Neuronal stem cell (in vitro differentiated cells): ENCODE measurements around the gene COLEC11. TPM values are rescaled to one million over a fixed set of nuclear protein-coding genes. Genes with fewer than 3 reads are reported as not detected.
A peak's percentile ranks its signal among the peaks of the same experiment; 100 is the strongest.

ENCODE experiments used
- DNase-seq: peaks from one replicate; pipeline ENCODE4 v3.0.0-alpha.2; 2013; ENCODE audit warnings: low spot score
- H2AFZ ChIP-seq: one replicate; pipeline ENCODE4 v1.6.1; 2013; ENCODE audit warnings: mild to moderate bottlenecking, low read length, inconsistent platforms
- H2AK5ac ChIP-seq: 2 replicates; pipeline ENCODE4 v1.6.1; 2013; ENCODE audit warnings: low read depth, mild to moderate bottlenecking, inconsistent platforms, low read length, moderate library complexity, mixed read lengths
- H2BK120ac ChIP-seq: 2 replicates; pipeline ENCODE4 v1.6.1; 2013; ENCODE audit warnings: low read depth, mild to moderate bottlenecking, inconsistent platforms, low read length, moderate library complexity, mixed read lengths
- H2BK12ac ChIP-seq: one replicate; pipeline ENCODE4 v1.6.1; 2013; ENCODE audit warnings: low read length, inconsistent platforms
- H2BK15ac ChIP-seq: 2 replicates; pipeline ENCODE4 v1.6.1; 2013; ENCODE audit warnings: mild to moderate bottlenecking, low read length, inconsistent platforms, mixed read lengths
- H2BK5ac ChIP-seq: one replicate; pipeline ENCODE4 v1.6.1; 2013; ENCODE audit warnings: inconsistent platforms, mild to moderate bottlenecking, low read length, moderate library complexity
- H3K14ac ChIP-seq: one replicate; pipeline ENCODE4 v1.6.1; 2013; ENCODE audit warnings: low read length, inconsistent platforms
- H3K18ac ChIP-seq: 2 replicates; pipeline ENCODE4 v1.6.1; 2013; ENCODE audit warnings: low read length, inconsistent platforms
- H3K23ac ChIP-seq: 2 replicates; pipeline ENCODE4 v1.6.1; 2013; ENCODE audit warnings: low read depth, mild to moderate bottlenecking, mixed read lengths, low read length, inconsistent platforms; ENCODE audit not compliant: poor library complexity
- H3K27ac ChIP-seq: replicated peaks from 3 replicates; pipeline ENCODE4 v1.5.1; 2013; ENCODE audit warnings: low read length, inconsistent platforms
- H3K27me3 ChIP-seq, 3 experiments: 2 replicates each; pipeline ENCODE4 v1.6.1; 2013; ENCODE audit warnings: low read length in 3 of 3, mild to moderate bottlenecking in 2 of 3, inconsistent platforms in 1 of 3, low read depth in 1 of 3, mixed read lengths in 1 of 3, moderate library complexity in 1 of 3; ENCODE audit not compliant: control insufficient read depth in 3 of 3, insufficient read depth in 3 of 3
- H3K36me3 ChIP-seq, 2 donors: replicated peaks in 1 of 2; 2 replicates each; pipeline ENCODE4 v1.6.1; 2013; ENCODE audit warnings: low read length in 2 of 2; ENCODE audit not compliant: control insufficient read depth in 2 of 2, insufficient read depth in 2 of 2
- H3K4ac ChIP-seq: 2 replicates; pipeline ENCODE4 v1.6.1; 2013; ENCODE audit warnings: inconsistent platforms, mild to moderate bottlenecking, low read length, moderate library complexity
- H3K4me1 ChIP-seq, 2 donors: 1 replicate in 1 of 2; 2 replicates in 1 of 2; pipeline ENCODE4 v1.6.1; 2013; ENCODE audit warnings: low read length in 2 of 2, low read depth in 1 of 2; ENCODE audit not compliant: control insufficient read depth in 2 of 2, insufficient read depth in 1 of 2
- H3K4me2 ChIP-seq: one replicate; pipeline ENCODE4 v1.6.1; 2013; ENCODE audit warnings: mild to moderate bottlenecking, low read length, inconsistent platforms; ENCODE audit not compliant: insufficient read depth, poor library complexity, severe bottlenecking
- H3K4me3 ChIP-seq, 2 donors: 2 replicates each; pipeline ENCODE4 v1.5.1; 2013; ENCODE audit warnings: low read length in 2 of 2, mild to moderate bottlenecking in 2 of 2, inconsistent platforms in 1 of 2, moderate library complexity in 1 of 2
- H3K79me1 ChIP-seq: one replicate; pipeline ENCODE4 v1.6.1; 2013; ENCODE audit warnings: low read depth, mild to moderate bottlenecking, inconsistent platforms, low read length, moderate library complexity
- H3K9ac ChIP-seq: one replicate; pipeline ENCODE4 v1.6.1; 2013; ENCODE audit warnings: mild to moderate bottlenecking, low read depth, low read length, inconsistent platforms; ENCODE audit not compliant: poor library complexity
- H3K9me3 ChIP-seq, 2 donors: replicated peaks in 1 of 2; 2 replicates each; pipeline versions ENCODE3 to v1.6.1; 2013; ENCODE audit warnings: low read length in 2 of 2, mild to moderate bottlenecking in 2 of 2, inconsistent platforms in 1 of 2, low read depth in 1 of 2, mixed read lengths in 1 of 2, moderate library complexity in 1 of 2; ENCODE audit not compliant: control insufficient read depth in 2 of 2, insufficient read depth in 1 of 2
- H4K8ac ChIP-seq: one replicate; pipeline ENCODE4 v1.6.1; 2013; ENCODE audit warnings: low read depth, mild to moderate bottlenecking, inconsistent platforms, low read length, moderate library complexity
- H4K91ac ChIP-seq: one replicate; pipeline ENCODE4 v1.6.1; 2013; ENCODE audit warnings: low read length, low read depth, mild to moderate bottlenecking, inconsistent platforms; ENCODE audit not compliant: poor library complexity
- WGBS, 2 donors: extraction: QIAGEN DNeasy Blood & Tissue Kit; methylation state at CpG; one replicate each; pipeline ENCODE4 v1.1.7; 2013; ENCODE audit warnings: missing lambda C conversion rate in 2 of 2, mixed read lengths in 1 of 2; ENCODE audit not compliant: insufficient read length in 2 of 2, insufficient replicate concordance in 1 of 2; ENCODE audit errors: extremely low coverage in 2 of 2; 5-methylcytosine and 5-hydroxymethylcytosine counted together
- polyA plus RNA-seq, 2 experiments: library from polyadenylated mRNA; stranded (reverse); fragments of 200-250 nt; gene quantifications; one replicate each; pipeline ENCODE4 v1.2.3, GENCODE V29; 2013

COLEC11 gene
- 0.82 TPM for polyA plus RNA-seq (2013, experiment 1 of 2)
- 0.97 TPM for polyA plus RNA-seq (2013, experiment 2 of 2)

- Histone ChIP-seq H3K4me2 (no peak within 1 kb of the TSS), H2AFZ (no peak within 1 kb of the TSS), H3K27me3 (no peaks in the 10 kb centered on the region), H2BK15ac (no peak within 1 kb of the TSS), H4K8ac (no peak within 1 kb of the TSS), H4K91ac (no peak within 1 kb of the TSS), H3K9ac (no peak within 1 kb of the TSS), H3K79me1 (no peaks in the 10 kb centered on the region), H3K27ac (no peak within 1 kb of the TSS), H3K23ac (no peak within 1 kb of the TSS), H3K4me3 (no peak within 1 kb of the TSS), H2BK5ac (no peak within 1 kb of the TSS), H3K4me1 (peaks cover 0 to 7% of the 10 kb centered on the region in 2 donors), H2AK5ac (no peak within 1 kb of the TSS), H3K36me3 (no peaks in the 10 kb centered on the region), H2BK120ac (no peak within 1 kb of the TSS), H3K18ac (no peak within 1 kb of the TSS), H3K14ac (no peak within 1 kb of the TSS), H3K4ac (no peak within 1 kb of the TSS), H2BK12ac (no peak within 1 kb of the TSS), H3K9me3 (no peaks in the 10 kb centered on the region)
- no CpG with 5 or more reads among the region's 40 CpGs for WGBS, 2 donors
- DNase-seq, result no peak
Measured at GRCh38 chr2:3594493-3595281, at the start of gene COLEC11. Gene COLEC11, plus strand, starts transcription at chr2:3595112. Its CDS starts 9,229 bp downstream, at chr2:3604341.

GRCh38 chr2:3545788-3546478 is 49.0 kb upstream of the COLEC11 start:
- WGBS, 2 donors, result no CpG with 5 or more reads among the region's 10 CpGs
- Histone ChIP-seq H3K4ac (no peak overlapping the region), H3K9ac (no peak overlapping the region), H3K9me3 (no peaks in the 10 kb centered on the region), H4K8ac (no peak overlapping the region), H3K27me3 (no peaks in the 10 kb centered on the region), H3K27ac (no peak overlapping the region), H3K14ac (no peak overlapping the region), H3K18ac (no peak overlapping the region), H3K4me1 (no peaks in the 10 kb centered on the region), H2BK5ac (no peak overlapping the region), H3K23ac (no peak overlapping the region), H3K79me1 (peaks cover 2% of the 10 kb centered on the region), H3K36me3 (peaks cover 46 to 98% of the 10 kb centered on the region in 2 donors), H2BK120ac (no peak overlapping the region), H2BK15ac (no peak overlapping the region), H2AFZ (no peak overlapping the region), H2BK12ac (no peak overlapping the region), H2AK5ac (no peak overlapping the region), H3K4me2 (no peak overlapping the region), H4K91ac (no peak overlapping the region), H3K4me3 (no peak overlapping the region)
- DNase-seq, result no peak

- Histone ChIP-seq H2AFZ (no peak overlapping the region), H3K4me1 (no peaks in the 10 kb centered on the region), H3K4me3 (peak overlapping the region in 1 of 2 donors; percentile 68), H3K27me3 (no peaks in the 10 kb centered on the region), H3K79me1 (peaks cover 2% of the 10 kb centered on the region), H3K4me2 (no peak overlapping the region), H4K91ac (no peak overlapping the region), H3K18ac (no peak overlapping the region), H2BK12ac (no peak overlapping the region), H3K4ac (no peak overlapping the region), H2BK120ac (no peak overlapping the region), H3K9me3 (no peaks in the 10 kb centered on the region), H2BK5ac (no peak overlapping the region), H2AK5ac (no peak overlapping the region), H4K8ac (no peak overlapping the region), H3K36me3 (peaks cover 47 to 98% of the 10 kb centered on the region in 2 donors), H2BK15ac (no peak overlapping the region), H3K27ac (no peak overlapping the region), H3K14ac (no peak overlapping the region), H3K23ac (no peak overlapping the region), H3K9ac (no peak overlapping the region)
- DNase-seq, result no peak
- no CpG with 5 or more reads among the region's 2 CpGs for WGBS, 2 donors
Measured at GRCh38 chr2:3547915-3548314, 47.0 kb upstream of the COLEC11 start.

- WGBS, 2 donors, result no CpG with 5 or more reads among the region's 10 CpGs
- peaks cover 34 to 79% of the 10 kb centered on the region in 2 donors for H3K36me3 ChIP-seq
- H2BK12ac ChIP-seq, result no peak overlapping the region
- H3K23ac ChIP-seq, result no peak overlapping the region
- H2BK15ac ChIP-seq, result no peak overlapping the region
- no peak overlapping the region for H4K91ac ChIP-seq
- no peak overlapping the region for H3K18ac ChIP-seq
- no peak overlapping the region for H3K4ac ChIP-seq
- H3K4me1 ChIP-seq, result peaks cover 2 to 4% of the 10 kb centered on the region in 2 donors
- no peak overlapping the region for H2AFZ ChIP-seq
- no peak overlapping the region for H3K14ac ChIP-seq
- peaks cover 0 to 2% (median 0%) of the 10 kb centered on the region in 3 experiments for H3K27me3 ChIP-seq
- no peak overlapping the region for H3K4me3 ChIP-seq
- no peaks in the 10 kb centered on the region for H3K9me3 ChIP-seq
- H3K79me1 ChIP-seq, result peaks cover 8% of the 10 kb centered on the region
- no peak overlapping the region for H3K4me2 ChIP-seq
- H2BK5ac ChIP-seq, result no peak overlapping the region
- no peak overlapping the region for H4K8ac ChIP-seq
- DNase-seq, result no peak
- no peak overlapping the region for H2AK5ac ChIP-seq
- no peak overlapping the region for H3K27ac ChIP-seq
- H3K9ac ChIP-seq, result no peak overlapping the region
- no peak overlapping the region for H2BK120ac ChIP-seq
Measured at GRCh38 chr2:3553946-3554345, 41.0 kb upstream of the COLEC11 start.
